Raji (cell line): Measurements from ENCODE around the gene NRXN3.

ENCODE experiments used
- POLR2A ChIP-seq: IDR thresholded peaks from 2 replicates; pipeline ENCODE4 v1.6.1; 2011; ENCODE audit warnings: low read depth, low read length, control low read depth; ENCODE audit not compliant: insufficient read depth

NRXN3 gene

GRCh38 chr14:79544698-79545070 lies 1374.5 kb downstream of the NRXN3 start:
- TF ChIP-seq POLR2A = no peak

GRCh38 chr14:79548836-79549235 lies 1378.7 kb downstream of the NRXN3 start:
- TF ChIP-seq POLR2A = no peak

- no peak for TF ChIP-seq POLR2A
These were observed 1379.3 kb downstream of the NRXN3 start for GRCh38 chr14:79549515-79549914.

- TF ChIP-seq POLR2A = no peak
These were observed 1381.3 kb downstream of the NRXN3 start for GRCh38 chr14:79551523-79551922.

GRCh38 chr14:79552778-79553177 lies 1382.6 kb downstream of the NRXN3 start:
- no peak for TF ChIP-seq POLR2A

GRCh38 chr14:79554816-79555215 lies 1384.6 kb downstream of the NRXN3 start:
- TF ChIP-seq POLR2A = no peak

GRCh38 chr14:79555429-79555828 lies 1385.3 kb downstream of the NRXN3 start:
- TF ChIP-seq POLR2A = no peak

GRCh38 chr14:79557309-79557708 lies 1387.1 kb downstream of the NRXN3 start:
- TF ChIP-seq POLR2A = no peak

GRCh38 chr14:79562185-79562584 lies 1392.0 kb downstream of the NRXN3 start:
- TF ChIP-seq POLR2A = no peak

- TF ChIP-seq POLR2A = no peak
These were observed 1394.2 kb downstream of the NRXN3 start for GRCh38 chr14:79564371-79564770.

GRCh38 chr14:79567306-79567705 lies 1397.1 kb downstream of the NRXN3 start:
- TF ChIP-seq POLR2A = no peak

- TF ChIP-seq POLR2A = no peak
These were observed 1398.4 kb downstream of the NRXN3 start for GRCh38 chr14:79568594-79568993.

GRCh38 chr14:79569072-79569471 lies 1398.9 kb downstream of the NRXN3 start:
- TF ChIP-seq POLR2A = no peak

- TF ChIP-seq POLR2A = no peak
These were observed 1400.5 kb downstream of the NRXN3 start for GRCh38 chr14:79570648-79571047.

GRCh38 chr14:79571366-79571765 lies 1401.2 kb downstream of the NRXN3 start:
- no peak for TF ChIP-seq POLR2A

- TF ChIP-seq POLR2A = no peak
These were observed 1403.3 kb downstream of the NRXN3 start for GRCh38 chr14:79573486-79573885.

GRCh38 chr14:79575032-79575431 lies 1404.9 kb downstream of the NRXN3 start:
- no peak for TF ChIP-seq POLR2A

- TF ChIP-seq POLR2A = no peak
These were observed 1406.3 kb downstream of the NRXN3 start for GRCh38 chr14:79576424-79576823.
